CD4-positive, alpha-beta memory T cell (primary cell): ENCODE results near the gene ERBB4. TPM values are rescaled to one million over a fixed set of nuclear protein-coding genes. Genes with fewer than 3 reads are reported as not detected.

Experiments
- CTCF ChIA-PET: fragments of 350-600 bp; sonication (Branson Sonifier 250); formaldehyde crosslinking; loops from one replicate; lab custom pipeline; 2021; ENCODE audit warnings: inconsistent platforms; ENCODE audit not compliant: partially characterized antibody; lab: Charles Lee
- POLR2A ChIA-PET: fragments of 350-600 bp; sonication (Branson Sonifier 250); formaldehyde crosslinking; loops from one replicate; lab custom pipeline; 2021; ENCODE audit not compliant: partially characterized antibody; lab: Charles Lee
- DNase-seq, 5 donors: peaks; one replicate each; pipeline versions ENCODE4 v3.0.0 to v3.0.0-alpha.2; 2020 to 2022; ENCODE audit warnings: mixed read lengths in 1 of 5
- H3K27ac ChIP-seq: one replicate; pipeline ENCODE4 v1.7.0; 2013; ENCODE audit warnings: low read depth, low read length
- H3K27me3 ChIP-seq: 2 replicates; pipeline ENCODE4 v1.7.0; 2013; ENCODE audit warnings: mild to moderate bottlenecking, low read length, moderate library complexity; ENCODE audit not compliant: insufficient read depth
- H3K36me3 ChIP-seq: 2 replicates; pipeline ENCODE4 v1.7.0; 2013; ENCODE audit warnings: mild to moderate bottlenecking, low read length, moderate library complexity; ENCODE audit not compliant: insufficient read depth
- H3K4me1 ChIP-seq: 2 replicates; pipeline ENCODE4 v1.7.0; 2013; ENCODE audit warnings: mild to moderate bottlenecking, low read length, moderate library complexity; ENCODE audit not compliant: insufficient read depth
- H3K4me3 ChIP-seq, 2 donors: one replicate each; pipeline ENCODE4 v1.7.0; 2013; ENCODE audit warnings: low read length in 2 of 2, mild to moderate bottlenecking in 1 of 2
- H3K9me3 ChIP-seq, 2 donors: one replicate each; pipeline ENCODE4 v1.7.0; 2013; ENCODE audit warnings: low read length in 2 of 2, control low read depth in 1 of 2; ENCODE audit not compliant: control insufficient read depth in 1 of 2
- H3K27ac Mint-ChIP-seq, 7 donors: one replicate each; pipeline ENCODE4 v1.8.0; 2020 to 2021; ENCODE audit warnings: mixed read lengths in 7 of 7, mild to moderate bottlenecking in 6 of 7, inconsistent platforms in 3 of 7, moderate library complexity in 3 of 7
- H3K27me3 Mint-ChIP-seq, 2 donors: one replicate each; pipeline ENCODE4 v1.8.0; 2020 to 2021; ENCODE audit warnings: mixed read lengths in 2 of 2
- H3K36me3 Mint-ChIP-seq, 2 donors: one replicate each; pipeline ENCODE4 v1.8.0; 2020 to 2021; ENCODE audit warnings: mixed read lengths in 2 of 2, inconsistent platforms in 1 of 2, mild to moderate bottlenecking in 1 of 2
- H3K4me1 Mint-ChIP-seq, 4 donors: one replicate each; pipeline ENCODE4 v1.8.0; 2020 to 2021; ENCODE audit warnings: mixed read lengths in 4 of 4, mild to moderate bottlenecking in 1 of 4
- H3K4me3 Mint-ChIP-seq, 8 donors: one replicate each; pipeline ENCODE4 v1.8.0; 2020 to 2021; ENCODE audit warnings: mixed read lengths in 8 of 8, mild to moderate bottlenecking in 7 of 8, moderate library complexity in 6 of 8, inconsistent platforms in 3 of 8
- H3K9me3 Mint-ChIP-seq, 8 donors: one replicate each; pipeline ENCODE4 v1.8.0; 2020 to 2021; ENCODE audit warnings: mixed read lengths in 8 of 8, mild to moderate bottlenecking in 5 of 8, inconsistent platforms in 3 of 8, moderate library complexity in 1 of 8
- intact Hi-C: fragments of 100-400 bp; cut with micrococcal nuclease; formaldehyde crosslinking; loops from one replicate; pipeline ENCODE4 v1.15.1; 2023
- polyA plus RNA-seq, 2 donors: library from polyadenylated mRNA; unstranded; fragments of 300-500 nt; fragmentation: Illumina TruSeq; gene quantifications; one replicate each; pipeline ENCODE4 v1.2.3, GENCODE V29; 2021
- total RNA-seq, 2 experiments: library from RNA; stranded (reverse); gene quantifications; one replicate each; pipeline ENCODE4 v1.2.3, GENCODE V29; 2021

ERBB4 gene
- total and polyA plus RNA-seq, 4 experiments from 2014 or later, result not detected

DNA sequence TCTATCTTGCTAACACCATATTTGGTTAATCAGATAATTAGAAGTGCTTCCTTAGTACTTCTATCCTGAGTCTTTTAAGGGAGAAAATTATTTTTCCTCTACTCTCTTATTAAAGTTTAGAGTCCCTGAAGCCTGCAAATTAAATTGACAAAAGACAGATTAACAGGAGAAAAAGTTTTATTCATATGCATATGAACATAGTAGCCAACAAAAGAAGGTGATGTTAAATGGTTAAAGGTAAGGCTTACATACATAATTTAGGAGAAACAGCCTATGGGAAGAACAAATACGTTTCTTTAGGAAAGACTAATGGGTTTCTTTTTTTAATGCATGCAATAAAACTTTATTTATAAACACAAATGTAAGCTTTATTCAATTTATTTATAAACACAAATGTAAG, 1177.2 kb downstream of the ERBB4 start:
- H3K4me1 ChIP-seq, result no peaks in the 10 kb centered on the region
- no peaks in the 10 kb centered on the region for H3K4me1 Mint-ChIP-seq
- H3K36me3 ChIP-seq, result no peaks in the 10 kb centered on the region
- intact Hi-C loops, result no loop called here
- peaks cover 0 to 7% (median 3%) of the 10 kb centered on the region in 8 donors for H3K9me3 Mint-ChIP-seq
- CTCF ChIA-PET, result no interaction called here
- H3K27me3 Mint-ChIP-seq, result no peaks in the 10 kb centered on the region
- H3K27ac Mint-ChIP-seq, result no peak overlapping the region
- no peaks in the 10 kb centered on the region for H3K36me3 Mint-ChIP-seq
- DNase-seq, result no peak
- H3K27ac ChIP-seq, result no peak overlapping the region
- no peak overlapping the region for H3K4me3 Mint-ChIP-seq
- no peak overlapping the region for H3K4me3 ChIP-seq
- no peaks in the 10 kb centered on the region for H3K27me3 ChIP-seq
- POLR2A ChIA-PET, result no interaction called here
- no peaks in the 10 kb centered on the region for H3K9me3 ChIP-seq

DNA sequence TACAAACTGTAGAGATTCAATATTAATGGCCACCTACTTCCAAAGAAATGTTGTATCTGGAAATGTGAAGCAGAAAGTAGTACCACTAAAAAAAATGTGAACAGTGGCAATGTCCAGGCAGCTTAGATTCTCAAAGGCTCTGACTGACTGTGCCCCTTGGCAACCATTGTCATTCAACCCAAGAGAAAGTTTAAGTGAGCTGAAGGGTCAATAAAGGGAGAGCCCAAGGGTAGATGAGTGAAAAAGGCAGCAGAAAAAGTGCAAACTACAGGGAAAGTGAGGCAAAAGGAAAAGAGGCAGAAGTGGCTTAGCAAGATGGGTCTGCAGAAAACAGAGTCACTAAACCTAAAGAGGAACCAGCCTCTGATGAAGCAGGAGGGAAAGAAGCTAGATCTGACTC, 1179.3 kb downstream of the ERBB4 start:
- H3K27ac ChIP-seq, result no peak overlapping the region
- H3K27ac Mint-ChIP-seq, result no peak overlapping the region
- POLR2A ChIA-PET, result no interaction called here
- H3K36me3 Mint-ChIP-seq, result no peaks in the 10 kb centered on the region
- H3K27me3 Mint-ChIP-seq, result no peaks in the 10 kb centered on the region
- CTCF ChIA-PET, result no interaction called here
- no peak overlapping the region for H3K4me3 Mint-ChIP-seq
- intact Hi-C loops, result no loop called here
- H3K27me3 ChIP-seq, result no peaks in the 10 kb centered on the region
- H3K4me1 ChIP-seq, result no peaks in the 10 kb centered on the region
- no peaks in the 10 kb centered on the region for H3K4me1 Mint-ChIP-seq
- H3K9me3 ChIP-seq, result no peaks in the 10 kb centered on the region
- H3K36me3 ChIP-seq, result no peaks in the 10 kb centered on the region
- peaks cover 0 to 7% (median 1%) of the 10 kb centered on the region in 8 donors for H3K9me3 Mint-ChIP-seq
- DNase-seq, result no peak
- H3K4me3 ChIP-seq, result no peak overlapping the region

DNA sequence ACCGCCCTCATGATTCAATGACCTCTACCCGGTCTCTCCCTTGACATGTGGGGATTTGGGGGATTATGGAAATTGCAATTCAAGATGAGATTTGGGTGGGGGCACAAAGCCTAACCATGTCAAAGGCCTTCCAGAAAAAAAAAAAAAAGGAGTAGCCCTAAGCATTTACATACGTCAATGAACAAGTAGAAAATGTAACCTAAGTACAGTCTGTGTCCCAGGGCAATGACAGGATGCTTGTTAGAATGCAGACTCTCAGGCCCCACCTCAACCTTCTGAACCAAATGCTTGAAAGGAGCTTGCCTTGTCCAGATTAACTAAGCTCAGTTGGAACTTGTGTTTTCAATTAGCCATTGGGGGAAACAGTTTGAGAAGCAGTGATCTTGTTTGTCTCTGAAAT, 1180.1 kb downstream of the ERBB4 start:
- Histone ChIP-seq H3K27me3 (no peaks in the 10 kb centered on the region), H3K4me3 (no peak overlapping the region), H3K27ac (no peak overlapping the region), H3K36me3 (no peaks in the 10 kb centered on the region), H3K9me3 (no peaks in the 10 kb centered on the region), H3K4me1 (no peaks in the 10 kb centered on the region)
- Mint-ChIP-seq H3K4me3 (no peak overlapping the region), H3K27me3 (no peaks in the 10 kb centered on the region), H3K36me3 (no peaks in the 10 kb centered on the region), H3K27ac (no peak overlapping the region), H3K9me3 (peaks cover 0 to 7% (median 1%) of the 10 kb centered on the region in 8 donors), H3K4me1 (no peaks in the 10 kb centered on the region)
- CTCF ChIA-PET, result no interaction called here
- intact Hi-C loops, result no loop called here
- POLR2A ChIA-PET, result no interaction called here
- DNase-seq, result no peak

DNA sequence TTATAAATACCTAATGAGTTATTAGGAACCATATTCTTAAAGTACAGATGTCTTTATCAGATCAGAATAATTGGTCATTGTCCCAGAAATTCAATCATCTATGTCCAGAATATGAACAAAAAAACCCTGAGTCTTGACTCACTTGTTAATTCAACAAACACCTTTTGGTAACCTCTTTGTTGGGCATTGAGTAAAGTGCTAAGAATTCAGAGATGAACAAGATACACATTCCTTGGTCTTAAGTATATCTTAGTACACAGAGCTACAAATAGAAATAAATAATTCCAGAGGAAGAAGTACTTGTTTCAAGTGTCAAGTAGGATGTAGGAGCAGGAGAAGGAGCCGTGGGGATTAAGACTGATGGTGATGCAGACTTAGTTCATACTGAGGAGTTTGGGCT, 1184.1 kb downstream of the ERBB4 start:
- CTCF ChIA-PET, result no interaction called here
- DNase-seq, result no peak
- H3K4me1 ChIP-seq, result no peaks in the 10 kb centered on the region
- H3K27ac ChIP-seq, result no peak overlapping the region
- H3K9me3 Mint-ChIP-seq, result peaks cover 0 to 12% (median under 1%) of the 10 kb centered on the region in 8 donors
- intact Hi-C loops, result no loop called here
- H3K4me3 ChIP-seq, result no peak overlapping the region
- POLR2A ChIA-PET, result no interaction called here
- no peaks in the 10 kb centered on the region for H3K4me1 Mint-ChIP-seq
- no peaks in the 10 kb centered on the region for H3K27me3 Mint-ChIP-seq
- no peaks in the 10 kb centered on the region for H3K9me3 ChIP-seq
- H3K4me3 Mint-ChIP-seq, result no peak overlapping the region
- H3K27ac Mint-ChIP-seq, result no peak overlapping the region
- H3K36me3 Mint-ChIP-seq, result no peaks in the 10 kb centered on the region
- no peaks in the 10 kb centered on the region for H3K27me3 ChIP-seq
- H3K36me3 ChIP-seq, result no peaks in the 10 kb centered on the region

DNA sequence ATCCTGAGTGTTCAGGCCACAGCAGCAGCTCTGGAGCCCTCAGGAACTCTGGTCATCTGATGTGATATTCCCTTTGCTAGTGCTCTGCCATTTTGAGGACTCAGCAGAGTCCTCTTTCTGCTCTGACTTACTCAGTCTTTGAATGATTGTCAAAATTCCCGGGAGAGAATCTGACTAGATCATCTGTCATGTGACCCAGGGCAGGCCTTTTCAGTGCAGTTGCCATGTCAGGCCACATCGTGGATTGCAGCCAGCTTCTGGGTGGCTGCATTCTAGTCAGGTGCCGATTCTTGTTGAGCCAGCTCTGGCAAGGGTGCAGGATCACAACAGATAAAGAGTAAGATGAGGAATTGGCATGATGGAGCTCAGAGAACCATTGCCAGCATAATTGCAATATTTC, 1186.6 kb downstream of the ERBB4 start:
- H3K4me1 Mint-ChIP-seq, result no peaks in the 10 kb centered on the region
- POLR2A ChIA-PET, result no interaction called here
- intact Hi-C loops, result no loop called here
- no peaks in the 10 kb centered on the region for H3K9me3 ChIP-seq
- H3K4me3 Mint-ChIP-seq, result no peak overlapping the region
- H3K27ac Mint-ChIP-seq, result no peak overlapping the region
- H3K27me3 ChIP-seq, result no peaks in the 10 kb centered on the region
- DNase-seq, result no peak
- H3K9me3 Mint-ChIP-seq, result peaks cover 0 to 9% (median 0%) of the 10 kb centered on the region in 8 donors
- H3K36me3 ChIP-seq, result no peaks in the 10 kb centered on the region
- H3K27ac ChIP-seq, result no peak overlapping the region
- no peaks in the 10 kb centered on the region for H3K4me1 ChIP-seq
- CTCF ChIA-PET, result no interaction called here
- no peaks in the 10 kb centered on the region for H3K36me3 Mint-ChIP-seq
- H3K4me3 ChIP-seq, result no peak overlapping the region
- H3K27me3 Mint-ChIP-seq, result no peaks in the 10 kb centered on the region

- H3K27me3 ChIP-seq, result no peaks in the 10 kb centered on the region
- H3K27ac ChIP-seq, result no peak overlapping the region
- no peaks in the 10 kb centered on the region for H3K4me1 ChIP-seq
- no peak for DNase-seq
- no peaks in the 10 kb centered on the region for H3K36me3 ChIP-seq
- Mint-ChIP-seq H3K36me3 (no peaks in the 10 kb centered on the region), H3K27ac (no peak overlapping the region), H3K4me3 (no peak overlapping the region), H3K9me3 (peaks cover 0 to 9% (median 0%) of the 10 kb centered on the region in 8 donors), H3K27me3 (no peaks in the 10 kb centered on the region), H3K4me1 (no peaks in the 10 kb centered on the region)
- CTCF ChIA-PET, result no interaction called here
- intact Hi-C loops, result no loop called here
- no peaks in the 10 kb centered on the region for H3K9me3 ChIP-seq
- H3K4me3 ChIP-seq, result no peak overlapping the region
- POLR2A ChIA-PET, result no interaction called here
Measured at GRCh38 chr2:211349031-211349430, 1189.6 kb downstream of the ERBB4 start.

GRCh38 chr2:211347328-211347727, 1191.3 kb downstream of the ERBB4 start:
- no peaks in the 10 kb centered on the region for H3K27me3 ChIP-seq
- H3K27ac ChIP-seq, result no peak overlapping the region
- POLR2A ChIA-PET, result no interaction called here
- Mint-ChIP-seq H3K4me3 (no peak overlapping the region), H3K36me3 (no peaks in the 10 kb centered on the region), H3K4me1 (no peaks in the 10 kb centered on the region), H3K27ac (no peak overlapping the region), H3K9me3 (peaks cover 0 to 9% (median 0%) of the 10 kb centered on the region in 8 donors), H3K27me3 (no peaks in the 10 kb centered on the region)
- H3K9me3 ChIP-seq, result no peaks in the 10 kb centered on the region
- CTCF ChIA-PET, result no interaction called here
- intact Hi-C loops, result no loop called here
- no peak overlapping the region for H3K4me3 ChIP-seq
- H3K36me3 ChIP-seq, result no peaks in the 10 kb centered on the region
- H3K4me1 ChIP-seq, result no peaks in the 10 kb centered on the region
- DNase-seq, result no peak

DNA sequence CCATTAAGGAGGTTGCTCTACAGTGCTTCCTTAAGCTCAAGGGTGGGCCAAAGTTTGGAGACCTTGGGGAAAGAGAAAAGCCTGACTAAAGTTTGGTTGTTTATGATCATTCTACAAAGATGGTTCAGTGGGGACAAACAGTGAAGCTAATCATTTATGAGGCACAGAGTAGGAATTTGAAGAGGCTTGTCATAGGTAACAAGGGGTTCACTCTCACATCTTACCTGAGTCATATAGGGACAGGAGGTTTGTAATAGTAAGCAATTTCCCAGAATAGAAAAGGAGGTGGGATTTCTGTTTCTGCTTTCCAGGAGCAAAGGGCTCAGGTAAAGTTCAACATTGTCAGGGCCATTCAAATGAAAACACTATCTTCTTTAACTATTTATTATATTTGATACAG, 1194.3 kb downstream of the ERBB4 start:
- H3K4me3 Mint-ChIP-seq, result no peak overlapping the region
- H3K27ac Mint-ChIP-seq, result no peak overlapping the region
- POLR2A ChIA-PET, result no interaction called here
- H3K36me3 Mint-ChIP-seq, result no peaks in the 10 kb centered on the region
- H3K27me3 ChIP-seq, result no peaks in the 10 kb centered on the region
- H3K27me3 Mint-ChIP-seq, result no peaks in the 10 kb centered on the region
- CTCF ChIA-PET, result no interaction called here
- H3K4me3 ChIP-seq, result no peak overlapping the region
- intact Hi-C loops, result no loop called here
- no peaks in the 10 kb centered on the region for H3K36me3 ChIP-seq
- DNase-seq, result no peak
- H3K4me1 Mint-ChIP-seq, result no peaks in the 10 kb centered on the region
- no peak overlapping the region for H3K27ac ChIP-seq
- no peaks in the 10 kb centered on the region for H3K4me1 ChIP-seq
- H3K9me3 ChIP-seq, result no peaks in the 10 kb centered on the region
- peaks cover 0 to 5% (median 0%) of the 10 kb centered on the region in 8 donors for H3K9me3 Mint-ChIP-seq
